H9 (cell line): ENCODE results near the gene BMP7. TPM values are rescaled to one million over a fixed set of nuclear protein-coding genes. Genes with fewer than 3 reads are reported as not detected.

ENCODE experiments used
- DNase-seq: peaks from one replicate; pipeline ENCODE4 v3.0.0-alpha.2; 2017
- H2AFZ ChIP-seq: one replicate; pipeline ENCODE4 v1.6.1; 2013; ENCODE audit warnings: mild to moderate bottlenecking, low read length, control low read depth, moderate library complexity
- H2AK5ac ChIP-seq: 2 replicates; pipeline ENCODE4 v1.6.1; 2013; ENCODE audit warnings: low read length, control low read depth, mixed read lengths; ENCODE audit not compliant: insufficient read length
- H2BK120ac ChIP-seq: one replicate; pipeline ENCODE4 v1.6.1; 2013; ENCODE audit warnings: low read depth, mild to moderate bottlenecking, low read length, control low read depth, inconsistent platforms; ENCODE audit not compliant: poor library complexity, severe bottlenecking
- H2BK12ac ChIP-seq: 2 replicates; pipeline ENCODE4 v1.6.1; 2013; ENCODE audit warnings: low read length, control low read depth, mixed read lengths, low read depth; ENCODE audit not compliant: insufficient read length
- H2BK15ac ChIP-seq: 2 replicates; pipeline ENCODE4 v1.6.1; 2013; ENCODE audit warnings: low read depth, low read length, control low read depth
- H2BK20ac ChIP-seq: one replicate; pipeline ENCODE4 v1.6.1; 2013; ENCODE audit warnings: low read depth, mild to moderate bottlenecking, low read length, control low read depth, inconsistent platforms; ENCODE audit not compliant: poor library complexity, severe bottlenecking
- H2BK5ac ChIP-seq: 2 replicates; pipeline ENCODE4 v1.6.1; 2013; ENCODE audit warnings: low read length, control low read depth, mixed read lengths; ENCODE audit not compliant: insufficient read length
- H3K14ac ChIP-seq: 2 replicates; pipeline ENCODE4 v1.6.1; 2013; ENCODE audit warnings: low read length, control low read depth; ENCODE audit not compliant: insufficient read depth
- H3K18ac ChIP-seq: 2 replicates; pipeline ENCODE4 v1.6.1; 2013; ENCODE audit warnings: low read depth, mild to moderate bottlenecking, mixed read lengths, low read length, control low read depth; ENCODE audit not compliant: insufficient read length
- H3K23ac ChIP-seq: 2 replicates; pipeline ENCODE4 v1.6.1; 2013; ENCODE audit warnings: low read length, control low read depth, mixed read lengths, low read depth; ENCODE audit not compliant: insufficient read length
- H3K23me2 ChIP-seq: 2 replicates; pipeline ENCODE4 v1.6.1; 2013; ENCODE audit warnings: low read depth, mild to moderate bottlenecking, mixed read lengths, low read length, control low read depth; ENCODE audit not compliant: insufficient read length, poor library complexity, severe bottlenecking
- H3K27ac ChIP-seq: 2 replicates; pipeline ENCODE4 v1.5.1; 2013; ENCODE audit warnings: low read length, control low read depth, mixed read lengths, low read depth; ENCODE audit not compliant: insufficient read length
- H3K27me3 ChIP-seq: 2 replicates; pipeline ENCODE4 v1.6.1; 2013; ENCODE audit warnings: low read length, control low read depth, inconsistent platforms; ENCODE audit not compliant: insufficient read depth
- H3K4ac ChIP-seq: 2 replicates; pipeline ENCODE4 v1.6.1; 2013; ENCODE audit warnings: low read depth, mild to moderate bottlenecking, control low read depth, inconsistent platforms, low read length, moderate library complexity
- H3K4me1 ChIP-seq: 2 replicates; pipeline ENCODE4 v1.6.1; 2013; ENCODE audit warnings: low read length, control low read depth, inconsistent platforms; ENCODE audit not compliant: insufficient read depth
- H3K4me2 ChIP-seq: 2 replicates; pipeline ENCODE4 v1.6.1; 2013; ENCODE audit warnings: low read length, control low read depth, mixed read lengths; ENCODE audit not compliant: insufficient read length, insufficient read depth
- H3K56ac ChIP-seq: 2 replicates; pipeline ENCODE4 v1.6.1; 2013; ENCODE audit warnings: low read depth, mild to moderate bottlenecking, mixed read lengths, low read length, control low read depth; ENCODE audit not compliant: insufficient read length
- H3K79me1 ChIP-seq: 2 replicates; pipeline ENCODE4 v1.6.1; 2013; ENCODE audit warnings: low read depth, mild to moderate bottlenecking, moderate library complexity, low read length, control low read depth, inconsistent platforms; ENCODE audit not compliant: insufficient read depth, poor library complexity, severe bottlenecking
- H3K79me2 ChIP-seq: 2 replicates; pipeline ENCODE4 v1.6.1; 2013; ENCODE audit warnings: low read length, control low read depth, inconsistent platforms; ENCODE audit not compliant: insufficient read depth
- H3K9ac ChIP-seq: 2 replicates; pipeline ENCODE4 v1.6.1; 2013; ENCODE audit warnings: low read length, control low read depth, mixed read lengths; ENCODE audit not compliant: insufficient read length; ENCODE audit errors: extremely low read depth
- H3K9me3 ChIP-seq: one replicate; pipeline ENCODE4 v1.6.1; 2013; ENCODE audit warnings: low read depth, low read length, inconsistent platforms; ENCODE audit not compliant: control insufficient read depth
- H3T11ph ChIP-seq: one replicate; pipeline ENCODE4 v1.6.1; 2013; ENCODE audit warnings: mild to moderate bottlenecking, low read length, control low read depth, inconsistent platforms
- H4K20me1 ChIP-seq: one replicate; pipeline ENCODE4 v1.6.1; 2013; ENCODE audit not compliant: control insufficient read depth, insufficient read length, insufficient read depth
- H4K5ac ChIP-seq: 2 replicates; pipeline ENCODE4 v1.6.1; 2013; ENCODE audit warnings: low read depth, mild to moderate bottlenecking, mixed read lengths, low read length, control low read depth; ENCODE audit not compliant: insufficient read length
- H4K8ac ChIP-seq: replicated peaks from 2 replicates; pipeline ENCODE4 v1.6.1; 2013; ENCODE audit warnings: low read length, control low read depth, mixed read lengths, low read depth; ENCODE audit not compliant: insufficient read length
- H4K91ac ChIP-seq: 2 replicates; pipeline ENCODE4 v1.6.1; 2013; ENCODE audit warnings: low read depth, mild to moderate bottlenecking, moderate library complexity, mixed read lengths, low read length, control low read depth; ENCODE audit not compliant: insufficient read length
- H3K27ac Mint-ChIP-seq, 3 experiments: 2 replicates in 2 of 3; 3 replicates in 1 of 3; pipeline ENCODE4 v1.8.0; 2020 to 2021; ENCODE audit warnings: mixed read lengths in 3 of 3, mild to moderate bottlenecking in 1 of 3, moderate library complexity in 1 of 3
- H3K27me3 Mint-ChIP-seq: 2 replicates; pipeline ENCODE4 v1.8.0; 2021; ENCODE audit warnings: low read depth, mild to moderate bottlenecking, moderate library complexity, mixed read lengths
- H3K36me3 Mint-ChIP-seq, 3 experiments: 2 replicates in 2 of 3; 3 replicates in 1 of 3; pipeline ENCODE4 v1.8.0; 2020 to 2021; ENCODE audit warnings: low read depth in 3 of 3, mixed read lengths in 3 of 3; ENCODE audit not compliant: insufficient read depth in 1 of 3
- H3K4me1 Mint-ChIP-seq, 2 experiments: 2 replicates each; pipeline ENCODE4 v1.8.0; 2020; ENCODE audit warnings: mixed read lengths in 2 of 2
- H3K4me3 Mint-ChIP-seq, 2 experiments: 2 replicates in 1 of 2; 3 replicates in 1 of 2; pipeline ENCODE4 v1.8.0; 2020 to 2021; ENCODE audit warnings: mild to moderate bottlenecking in 2 of 2, mixed read lengths in 2 of 2, moderate library complexity in 1 of 2
- H3K9me3 Mint-ChIP-seq, 2 experiments: 2 replicates in 1 of 2; 3 replicates in 1 of 2; pipeline ENCODE4 v1.8.0; 2020; ENCODE audit warnings: mild to moderate bottlenecking in 2 of 2, mixed read lengths in 2 of 2, moderate library complexity in 1 of 2
- CTCF ChIP-seq: fragments of 200-600 bp; sonication (generic); conservative IDR thresholded peaks from 3 replicates; pipeline ENCODE4 v1.8.0; 2021; ENCODE audit warnings: antibody characterized with exemption, mild to moderate bottlenecking
- WGBS: extraction: QIAGEN DNeasy Blood & Tissue Kit; methylation state at CpG from one replicate; pipeline ENCODE4 v1.1.7; 2013; ENCODE audit warnings: missing lambda C conversion rate, low lambda C conversion rate, mixed read lengths; ENCODE audit not compliant: insufficient read length; ENCODE audit errors: extremely low coverage; 5-methylcytosine and 5-hydroxymethylcytosine counted together
- total RNA-seq: library from RNA; stranded (reverse); gene quantifications from 2 replicates; pipeline ENCODE4 v1.2.1, GENCODE V29; 2021

BMP7 gene
- total RNA-seq, 1 experiment from 2014 or later: 17.7 TPM

- peaks cover 15% of the 10 kb centered on the region for H3K27me3 Mint-ChIP-seq
- Histone ChIP-seq H3K18ac (no peak overlapping the region), H3K27ac (no peak overlapping the region), H3T11ph (no peak overlapping the region), H2BK12ac (no peak overlapping the region), H3K9me3 (no peaks in the 10 kb centered on the region), H2AK5ac (no peak overlapping the region), H2BK120ac (no peak overlapping the region), H4K91ac (no peak overlapping the region), H3K27me3 (no peaks in the 10 kb centered on the region), H4K8ac (no peak overlapping the region), H4K5ac (no peak overlapping the region), H3K79me1 (no peaks in the 10 kb centered on the region), H3K4me1 (0 out of 2 replicates have a peak, but pooled peaks cover 2% of the 10 kb centered on the region), H3K23ac (no peak overlapping the region), H3K56ac (no peak overlapping the region), H4K20me1 (no peaks in the 10 kb centered on the region), H3K14ac (no peak overlapping the region), H3K4ac (no peak overlapping the region), H2BK20ac (no peak overlapping the region), H3K23me2 (no peaks in the 10 kb centered on the region), H2BK5ac (no peak overlapping the region), H2AFZ (no peak overlapping the region), H3K9ac (no peak overlapping the region), H3K4me2 (no peak overlapping the region), H2BK15ac (no peak overlapping the region), H3K79me2 (no peaks in the 10 kb centered on the region)
- H3K36me3 Mint-ChIP-seq: no peaks in the 10 kb centered on the region
- no peak for DNase-seq
- no peak overlapping the region for H3K4me3 Mint-ChIP-seq
- WGBS: no CpG with 5 or more reads among the region's 13 CpGs
- H3K9me3 Mint-ChIP-seq: no peaks in the 10 kb centered on the region; a peak in 1 of 5 replicates
- H3K4me1 Mint-ChIP-seq: peaks cover 22 to 25% of the 10 kb centered on the region in 2 experiments
- no peak overlapping the region for H3K27ac Mint-ChIP-seq
- no peak for TF ChIP-seq CTCF
These were observed 134.6 kb downstream of the BMP7 start for GRCh38 chr20:57131601-57132391.
